Measurements from ENCODE around the gene TOR4A. TPM values are rescaled to one million over a fixed set of nuclear protein-coding genes. Genes with fewer than 3 reads are reported as not detected.

TOR4A gene
- total and polyA plus RNA-seq, 9 of the 15 experiments (the other 6 are each of a cell fraction or from before 2014, with no cell fraction given), result 3.9 to 49.2 (median 8.8) TPM

DNA sequence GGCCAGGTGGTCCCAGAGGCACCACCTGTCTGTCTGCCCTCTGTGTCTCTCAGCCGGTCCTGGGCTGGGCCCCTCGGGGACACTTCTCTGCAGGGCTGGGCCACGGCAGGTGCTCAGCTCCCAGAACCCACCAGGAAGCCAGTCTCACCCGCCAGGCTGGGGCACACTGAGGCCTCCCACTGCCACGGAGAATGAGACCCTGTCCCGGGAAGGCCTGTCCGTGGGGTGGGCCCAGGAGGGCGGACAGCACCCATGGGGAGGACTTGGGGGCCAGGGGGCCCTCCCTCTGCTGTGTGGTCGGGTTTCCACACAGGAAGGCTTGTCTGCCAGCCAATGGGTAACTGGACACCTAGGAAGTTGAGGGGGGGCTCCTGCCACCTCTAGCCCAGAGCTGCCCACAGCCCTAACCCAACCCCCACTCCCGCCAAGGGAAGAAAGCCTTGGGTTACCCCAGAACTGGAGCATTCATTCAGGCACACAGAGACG is 40.5 kb upstream of the TOR4A start (continued):
- TF ChIP-seq ZC3H4 (CRISPR knock-in tag; IDR thresholded peaks at IDR 0.05; ENCODE audit: borderline replicate concordance), result 0 out of 2 replicates have a peak, but pooled peaks have one; percentile 19
- no peak for TF ChIP-seq HIVEP1 (CRISPR knock-in tag; IDR thresholded peaks at IDR 0.05)
- TF ChIP-seq SUPT5H (IDR thresholded peaks at IDR 0.05), result no peak
- TF ChIP-seq RAD51 (IDR thresholded peaks at IDR 0.05; ENCODE audit: borderline replicate concordance, low read depth), result no peak
- no peak for TF ChIP-seq CCNT2 (IDR thresholded peaks at IDR 0.05; ENCODE audit: borderline replicate concordance, extremely low read depth, insufficient read length, low read depth, low read length)
- TF ChIP-seq ZNF445 (CRISPR knock-in tag; IDR thresholded peaks at IDR 0.05; ENCODE audit: low read depth), result no peak
- TF ChIP-seq RBM15 (IDR thresholded peaks at IDR 0.05; ENCODE audit: insufficient read depth, low read length), result no peak
- no peak for TF ChIP-seq ZBTB1 (CRISPR knock-in tag; IDR thresholded peaks at IDR 0.05; ENCODE audit: borderline replicate concordance, low read depth)
- no peak for TF ChIP-seq SRSF1 (IDR thresholded peaks at IDR 0.05; ENCODE audit: low read depth, low read length)
- TF ChIP-seq, protein P1, sequence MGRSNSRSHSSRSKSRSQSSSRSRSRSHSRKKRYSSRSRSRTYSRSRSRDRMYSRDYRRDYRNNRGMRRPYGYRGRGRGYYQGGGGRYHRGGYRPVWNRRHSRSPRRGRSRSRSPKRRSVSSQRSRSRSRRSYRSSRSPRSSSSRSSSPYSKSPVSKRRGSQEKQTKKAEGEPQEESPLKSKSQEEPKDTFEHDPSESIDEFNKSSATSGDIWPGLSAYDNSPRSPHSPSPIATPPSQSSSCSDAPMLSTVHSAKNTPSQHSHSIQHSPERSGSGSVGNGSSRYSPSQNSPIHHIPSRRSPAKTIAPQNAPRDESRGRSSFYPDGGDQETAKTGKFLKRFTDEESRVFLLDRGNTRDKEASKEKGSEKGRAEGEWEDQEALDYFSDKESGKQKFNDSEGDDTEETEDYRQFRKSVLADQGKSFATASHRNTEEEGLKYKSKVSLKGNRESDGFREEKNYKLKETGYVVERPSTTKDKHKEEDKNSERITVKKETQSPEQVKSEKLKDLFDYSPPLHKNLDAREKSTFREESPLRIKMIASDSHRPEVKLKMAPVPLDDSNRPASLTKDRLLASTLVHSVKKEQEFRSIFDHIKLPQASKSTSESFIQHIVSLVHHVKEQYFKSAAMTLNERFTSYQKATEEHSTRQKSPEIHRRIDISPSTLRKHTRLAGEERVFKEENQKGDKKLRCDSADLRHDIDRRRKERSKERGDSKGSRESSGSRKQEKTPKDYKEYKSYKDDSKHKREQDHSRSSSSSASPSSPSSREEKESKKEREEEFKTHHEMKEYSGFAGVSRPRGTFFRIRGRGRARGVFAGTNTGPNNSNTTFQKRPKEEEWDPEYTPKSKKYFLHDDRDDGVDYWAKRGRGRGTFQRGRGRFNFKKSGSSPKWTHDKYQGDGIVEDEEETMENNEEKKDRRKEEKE (IDR thresholded peaks at IDR 0.05; ENCODE audit: borderline replicate concordance in 1 of 2, control insufficient read depth in 1 of 2, low read depth in 2 of 2, low read length in 1 of 2), result no peak
- no peak for TF ChIP-seq HOXB6 (CRISPR knock-in tag; IDR thresholded peaks at IDR 0.05; ENCODE audit: borderline replicate concordance)
